T47D (cell line): ENCODE data around the gene STK32C.
"Not testable (repeated sequence)": the region's sequence is repeated elsewhere in the genome, so short reads cannot be mapped to it uniquely, and the experiment has no call there.

Source experiments
- DNase-seq, 2 experiments: peaks; one replicate each; pipeline versions ENCODE4 v3.0.0 to v3.0.0-alpha.2; 2011 to 2012; ENCODE audit warnings: low read depth in 1 of 2, low spot score in 1 of 2
- JUND ChIP-seq: IDR thresholded peaks from 2 replicates; pipeline ENCODE4 v1.6.1; 2012; ENCODE audit warnings: low read depth
- in situ Hi-C: cut with HindIII; loops from 2 replicates; pipeline ENCODE4 v1.10.0; 2016; ENCODE audit warnings: low sequenced_read_pairs, low pct_unique_long_range_greater_than_20kb

The STK32C gene

GRCh38 chr10:132164761-132165278, 142.9 kb downstream of the STK32C start:
- DNase-seq, result peak in 1 of 2 experiments; percentile 51
- no peak for TF ChIP-seq JUND
- in situ Hi-C loops, result no loop called here

DNA sequence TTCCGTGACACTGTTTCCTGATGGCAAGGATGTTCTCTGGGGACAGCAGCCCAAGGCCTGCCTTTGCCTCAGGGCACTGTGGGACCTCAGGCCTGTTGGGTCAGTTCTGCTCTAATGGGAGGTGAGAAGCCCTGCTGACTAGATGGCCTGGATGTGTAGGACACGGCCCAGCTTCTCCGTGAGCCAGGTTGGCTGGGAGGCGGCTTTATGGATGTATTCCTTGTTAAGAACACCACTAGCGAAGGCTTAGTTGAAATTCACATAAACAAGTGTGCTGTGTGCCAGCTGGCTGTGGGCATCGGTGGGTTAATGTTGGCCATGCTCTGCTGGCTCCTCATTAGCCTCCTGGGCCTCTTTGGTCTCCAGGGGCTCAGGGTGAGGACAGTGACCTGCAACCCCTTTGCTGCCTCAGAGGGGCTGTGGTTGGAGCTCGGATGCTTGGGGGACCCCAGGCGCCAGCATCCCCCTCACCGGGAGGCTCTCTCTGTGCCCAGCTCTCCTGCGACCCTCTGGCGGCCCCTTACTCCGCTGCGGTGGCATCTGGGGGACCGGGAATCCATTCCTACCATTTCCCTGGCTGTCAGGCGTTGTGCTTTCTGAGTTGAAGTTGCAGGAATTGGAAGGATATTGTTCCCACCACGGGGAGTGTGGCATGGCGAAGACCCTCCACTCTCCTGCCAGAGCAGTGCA, 143.8 kb downstream of the STK32C start:
- no peak for TF ChIP-seq JUND
- in situ Hi-C loops, result no loop called here

DNA sequence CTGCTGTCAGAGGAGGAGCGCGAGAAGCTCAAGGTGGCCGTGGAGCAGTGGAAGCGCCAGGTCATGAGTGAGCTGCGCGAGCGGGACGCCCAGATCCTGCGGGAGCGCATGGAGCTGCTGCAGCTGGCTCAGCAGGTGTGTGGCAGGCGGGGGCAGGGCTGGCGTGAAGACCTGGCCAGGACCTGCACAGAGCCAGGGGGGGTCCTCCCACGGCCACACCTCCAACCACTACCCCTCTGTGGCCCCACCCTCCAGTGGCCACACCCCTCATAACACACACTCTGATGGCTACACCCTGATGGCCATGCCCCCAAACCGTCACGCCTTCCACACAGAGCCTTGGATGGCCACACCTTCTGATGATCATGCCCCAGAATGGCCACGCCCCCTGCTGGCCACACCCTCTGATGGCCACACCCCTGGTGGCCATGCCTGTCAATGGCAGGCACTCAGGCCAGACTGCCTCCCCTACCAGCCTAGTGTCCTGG, 144.4 kb downstream of the STK32C start:
- peak; percentile 45 to 97 for DNase-seq
- no peak for TF ChIP-seq JUND
- in situ Hi-C loops, result no loop called here

More for the DNA sequence above, 143.8 kb downstream of the STK32C start:
- no peak for DNase-seq

GRCh38 chr10:132162590-132163277, 145.0 kb downstream of the STK32C start:
- in situ Hi-C loops, result no loop called here
- peak in 1 of 2 experiments; percentile 85 for DNase-seq
- TF ChIP-seq JUND, result no peak

GRCh38 chr10:132162021-132162531, 145.7 kb downstream of the STK32C start:
- DNase-seq, result peak in 1 of 2 experiments; percentile 30
- no peak for TF ChIP-seq JUND
- in situ Hi-C loops, result no loop called here

GRCh38 chr10:132160834-132161622, 146.7 kb downstream of the STK32C start:
- in situ Hi-C loops, DNase-seq: not testable (repeated sequence)

- in situ Hi-C loops, result not testable (repeated sequence)
Observed at GRCh38 chr10:132160231-132160630, 147.5 kb downstream of the STK32C start.

DNA sequence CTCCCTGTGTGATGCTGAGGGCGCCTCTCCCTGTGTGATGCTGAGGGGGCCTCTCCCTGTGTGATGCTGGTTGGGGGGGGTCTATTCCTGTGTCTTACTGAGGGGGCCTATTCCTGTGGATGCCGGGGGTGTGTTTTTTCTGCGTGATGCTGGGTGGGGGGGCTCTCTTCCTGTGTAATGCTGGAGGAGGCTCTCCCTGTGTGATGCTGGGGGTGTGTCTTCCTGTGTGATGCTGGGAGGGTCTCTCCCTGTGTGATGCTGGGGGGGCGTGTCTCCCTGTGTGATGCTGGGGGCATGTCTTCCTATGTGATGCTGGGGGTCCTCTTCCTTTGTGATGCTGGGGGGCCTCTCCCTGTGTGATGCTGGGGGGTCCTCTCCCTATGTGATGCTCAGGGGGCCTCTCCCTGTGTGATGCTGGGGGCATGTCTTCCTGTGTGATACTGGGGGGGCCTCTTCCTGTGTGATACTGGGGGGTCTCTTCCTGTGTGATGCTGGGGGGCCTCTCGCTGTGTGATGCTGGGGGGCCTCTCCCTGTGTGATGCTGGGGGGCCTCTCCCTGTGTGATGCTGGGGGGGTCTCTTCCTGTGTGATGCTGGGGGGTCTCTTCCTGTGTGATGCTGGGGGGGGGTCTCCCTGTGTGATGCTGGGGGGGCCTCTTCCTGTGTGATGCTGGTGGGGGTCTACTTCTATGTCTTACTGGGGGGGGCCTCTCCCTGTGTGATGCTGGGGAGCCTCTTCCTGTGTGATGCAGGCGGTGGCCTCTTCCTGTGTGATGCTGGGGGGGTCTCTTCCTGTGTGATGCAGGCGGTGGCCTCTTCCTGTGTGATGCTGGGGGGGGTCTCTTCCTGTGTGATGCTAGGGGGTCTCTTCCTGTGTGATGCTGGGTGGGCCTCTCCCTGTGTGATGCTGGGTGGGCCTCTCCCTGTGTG, 148.2 kb downstream of the STK32C start:
- DNase-seq, result peak in 1 of 2 experiments; percentile 38
- in situ Hi-C loops, result not testable (repeated sequence)

More at GRCh38 chr10:132160231-132160630, 147.5 kb downstream of the STK32C start:
- not testable (repeated sequence) for DNase-seq

DNA sequence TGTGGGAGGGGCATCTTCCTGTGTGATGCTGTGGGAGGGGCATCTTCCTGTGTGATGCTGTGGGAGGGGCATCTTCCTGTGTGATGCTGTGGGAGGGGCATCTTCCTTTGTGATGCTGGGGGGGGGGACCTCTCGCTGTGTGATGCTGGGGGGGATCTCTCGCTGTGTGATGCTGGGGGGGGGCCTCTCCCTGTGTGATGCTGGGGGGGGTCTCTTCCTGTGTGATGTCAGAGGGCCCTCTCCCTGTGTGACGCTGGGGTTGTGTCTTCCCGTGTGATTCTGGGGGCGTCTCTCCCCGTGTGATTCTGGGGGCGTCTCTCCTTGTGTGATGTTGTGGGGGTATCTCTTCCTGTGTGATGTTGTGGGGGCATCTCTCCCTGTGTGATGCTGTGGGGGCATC, 148.9 kb downstream of the STK32C start:
- no peak for TF ChIP-seq JUND
- in situ Hi-C loops, result no loop called here
- peak in 1 of 2 experiments; percentile 70 for DNase-seq

DNA sequence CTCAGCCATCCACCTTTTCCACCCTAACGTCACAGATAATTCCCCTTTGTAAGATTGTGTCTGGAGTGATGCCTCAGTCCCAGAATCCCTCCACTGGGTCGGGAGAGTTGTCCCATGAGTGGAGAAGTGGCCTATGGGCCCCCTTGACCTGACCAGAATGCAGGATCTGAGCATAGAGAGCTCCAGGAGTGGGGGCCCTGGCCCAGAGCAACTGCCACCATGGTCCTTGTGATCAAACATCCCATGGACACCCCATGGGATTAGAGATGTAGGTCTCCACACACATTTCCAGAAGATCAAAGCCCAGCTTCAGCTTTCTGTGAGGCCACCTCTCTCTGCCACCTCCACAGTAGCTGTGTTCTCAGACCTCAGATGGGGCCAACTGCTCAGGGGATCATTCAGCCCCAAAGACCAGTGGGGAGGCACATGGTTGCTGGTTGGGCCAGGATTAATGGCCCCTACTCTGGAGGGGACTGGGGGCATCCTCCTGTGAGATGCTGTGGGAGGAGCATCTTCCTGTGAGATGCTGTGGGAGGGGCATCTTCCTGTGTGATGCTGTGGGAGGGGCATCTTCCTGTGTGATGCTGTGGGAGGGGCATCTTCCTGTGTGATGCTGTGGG, 149.5 kb downstream of the STK32C start:
- DNase-seq, result peak in 1 of 2 experiments; percentile 19
- in situ Hi-C loops, result no loop called here
- no peak for TF ChIP-seq JUND
